ENCODE measurements around the gene TPSB2. TPM values are rescaled to one million over a fixed set of nuclear protein-coding genes. Genes with fewer than 3 reads are reported as not detected.

Gene TPSB2
- total RNA-seq, 1 donor from 2014 or later, result not detected

DNA sequence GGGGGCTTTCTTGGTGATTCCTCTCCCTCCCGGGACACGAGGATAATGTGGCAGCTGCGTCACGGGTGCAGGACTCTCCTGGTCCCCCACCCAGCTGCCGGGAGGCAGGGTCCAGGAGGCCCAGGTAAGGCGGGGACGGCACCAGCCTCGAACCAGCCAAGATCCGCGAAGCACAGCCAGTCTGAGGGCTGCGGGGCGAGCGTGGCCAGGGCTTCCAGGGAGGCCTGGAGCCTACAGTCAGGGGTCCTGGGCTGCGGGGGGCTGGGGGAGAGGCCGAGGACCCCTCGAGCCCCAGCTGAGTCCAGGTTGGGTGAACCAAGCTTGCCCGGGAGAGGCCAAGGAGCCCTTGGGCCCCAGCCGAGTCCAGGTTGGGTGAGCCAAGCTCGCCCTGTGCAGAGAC, 35.8 kb upstream of the TPSB2 start:
- Mint-ChIP-seq H3K36me3 (no peaks in the 10 kb centered on the region), H3K27me3 (ENCODE audit: low read depth) (peaks cover 12% of the 10 kb centered on the region), H3K4me1 (peaks cover 16% of the 10 kb centered on the region), H3K9me3 (no peaks in the 10 kb centered on the region), H3K4me3 (no peak overlapping the region), H3K27ac (no peak overlapping the region)
- TF ChIP-seq, protein P1, sequence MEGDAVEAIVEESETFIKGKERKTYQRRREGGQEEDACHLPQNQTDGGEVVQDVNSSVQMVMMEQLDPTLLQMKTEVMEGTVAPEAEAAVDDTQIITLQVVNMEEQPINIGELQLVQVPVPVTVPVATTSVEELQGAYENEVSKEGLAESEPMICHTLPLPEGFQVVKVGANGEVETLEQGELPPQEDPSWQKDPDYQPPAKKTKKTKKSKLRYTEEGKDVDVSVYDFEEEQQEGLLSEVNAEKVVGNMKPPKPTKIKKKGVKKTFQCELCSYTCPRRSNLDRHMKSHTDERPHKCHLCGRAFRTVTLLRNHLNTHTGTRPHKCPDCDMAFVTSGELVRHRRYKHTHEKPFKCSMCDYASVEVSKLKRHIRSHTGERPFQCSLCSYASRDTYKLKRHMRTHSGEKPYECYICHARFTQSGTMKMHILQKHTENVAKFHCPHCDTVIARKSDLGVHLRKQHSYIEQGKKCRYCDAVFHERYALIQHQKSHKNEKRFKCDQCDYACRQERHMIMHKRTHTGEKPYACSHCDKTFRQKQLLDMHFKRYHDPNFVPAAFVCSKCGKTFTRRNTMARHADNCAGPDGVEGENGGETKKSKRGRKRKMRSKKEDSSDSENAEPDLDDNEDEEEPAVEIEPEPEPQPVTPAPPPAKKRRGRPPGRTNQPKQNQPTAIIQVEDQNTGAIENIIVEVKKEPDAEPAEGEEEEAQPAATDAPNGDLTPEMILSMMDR (IDR thresholded peaks at IDR 0.05; ENCODE audit: unreplicated experiment), result no peak
- no peak for DNase-seq (ENCODE audit: low spot score in 2 of 2, unreplicated experiment in 2 of 2)

DNA sequence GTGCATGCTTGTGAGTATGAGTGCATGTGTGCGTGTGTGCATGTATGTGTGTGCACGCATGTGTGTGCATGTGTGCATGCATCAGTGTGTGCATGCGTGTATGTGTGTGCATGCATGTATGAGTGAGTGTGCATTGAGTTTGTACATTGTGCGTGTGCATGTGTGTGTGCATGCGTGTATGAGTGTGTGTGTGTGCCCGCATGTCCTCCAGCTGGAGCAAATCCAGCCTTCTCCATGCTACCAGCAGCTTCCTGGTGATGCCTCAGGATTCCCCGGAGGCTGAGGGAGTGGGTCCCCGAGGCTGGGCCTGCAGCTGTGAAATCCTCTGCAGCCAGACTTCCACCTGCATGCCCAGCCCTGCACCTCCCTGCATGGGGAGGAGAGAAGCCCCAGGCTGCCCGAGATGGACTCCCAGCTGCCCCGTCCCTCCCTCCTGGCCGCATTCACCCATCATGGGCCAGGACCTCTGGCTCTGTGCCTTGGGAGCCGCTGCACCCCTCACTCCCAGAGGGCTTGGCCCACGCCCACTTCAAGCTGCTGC, 35.2 kb upstream of the TPSB2 start:
- Mint-ChIP-seq H3K36me3 (no peaks in the 10 kb centered on the region), H3K27ac (no peak overlapping the region), H3K9me3 (no peaks in the 10 kb centered on the region), H3K4me3 (no peak overlapping the region), H3K4me1 (peaks cover 10% of the 10 kb centered on the region), H3K27me3 (ENCODE audit: low read depth) (peaks cover 17% of the 10 kb centered on the region)
- TF ChIP-seq, protein P1 (IDR thresholded peaks at IDR 0.05; ENCODE audit: unreplicated experiment), result no peak
- DNase-seq (ENCODE audit: low spot score in 2 of 2, unreplicated experiment in 2 of 2), result no peak

DNA sequence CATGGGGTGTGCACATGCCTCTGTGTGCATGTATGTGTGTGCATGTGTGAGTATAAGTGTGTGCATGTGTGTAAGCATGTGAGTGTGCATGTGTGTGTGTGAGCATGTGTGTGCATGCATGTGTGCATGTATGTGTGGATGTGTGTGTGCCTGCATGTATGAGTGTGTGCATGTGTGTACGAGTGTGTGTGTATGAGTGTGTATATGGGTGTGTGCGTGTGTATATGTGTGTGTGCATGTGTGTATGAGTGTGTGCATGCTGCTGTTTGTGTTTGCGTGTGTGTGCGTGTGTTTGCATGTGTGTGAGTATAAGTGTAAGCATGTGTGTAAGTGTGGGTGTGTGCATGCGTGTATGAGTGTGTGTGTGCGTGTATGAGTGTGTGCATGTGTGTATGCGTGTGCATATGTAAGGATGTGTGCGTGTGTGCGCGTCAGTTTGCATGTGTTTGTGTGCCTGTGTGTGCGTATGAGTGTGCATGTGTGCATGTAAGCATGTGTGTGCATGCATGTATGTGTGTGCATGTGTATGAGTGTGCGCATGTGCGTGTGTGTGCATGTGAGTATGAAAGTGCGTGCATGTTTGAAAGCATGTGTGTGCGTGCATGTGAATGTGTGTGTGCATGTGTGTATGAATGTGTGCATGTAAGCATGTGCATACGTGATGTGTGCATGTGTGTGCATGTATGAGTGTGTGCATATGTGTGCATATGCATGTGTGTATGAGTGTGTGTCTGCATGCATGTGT, 34.5 kb upstream of the TPSB2 start:
- Mint-ChIP-seq H3K27ac (no peak overlapping the region), H3K36me3 (no peaks in the 10 kb centered on the region), H3K4me3 (no peak overlapping the region), H3K4me1 (peaks cover 10% of the 10 kb centered on the region), H3K9me3 (no peaks in the 10 kb centered on the region), H3K27me3 (ENCODE audit: low read depth) (peaks cover 22% of the 10 kb centered on the region)
- DNase-seq (ENCODE audit: low spot score in 2 of 2, unreplicated experiment in 2 of 2), result no peak
- TF ChIP-seq, protein P1 (IDR thresholded peaks at IDR 0.05; ENCODE audit: unreplicated experiment), result no peak

DNA sequence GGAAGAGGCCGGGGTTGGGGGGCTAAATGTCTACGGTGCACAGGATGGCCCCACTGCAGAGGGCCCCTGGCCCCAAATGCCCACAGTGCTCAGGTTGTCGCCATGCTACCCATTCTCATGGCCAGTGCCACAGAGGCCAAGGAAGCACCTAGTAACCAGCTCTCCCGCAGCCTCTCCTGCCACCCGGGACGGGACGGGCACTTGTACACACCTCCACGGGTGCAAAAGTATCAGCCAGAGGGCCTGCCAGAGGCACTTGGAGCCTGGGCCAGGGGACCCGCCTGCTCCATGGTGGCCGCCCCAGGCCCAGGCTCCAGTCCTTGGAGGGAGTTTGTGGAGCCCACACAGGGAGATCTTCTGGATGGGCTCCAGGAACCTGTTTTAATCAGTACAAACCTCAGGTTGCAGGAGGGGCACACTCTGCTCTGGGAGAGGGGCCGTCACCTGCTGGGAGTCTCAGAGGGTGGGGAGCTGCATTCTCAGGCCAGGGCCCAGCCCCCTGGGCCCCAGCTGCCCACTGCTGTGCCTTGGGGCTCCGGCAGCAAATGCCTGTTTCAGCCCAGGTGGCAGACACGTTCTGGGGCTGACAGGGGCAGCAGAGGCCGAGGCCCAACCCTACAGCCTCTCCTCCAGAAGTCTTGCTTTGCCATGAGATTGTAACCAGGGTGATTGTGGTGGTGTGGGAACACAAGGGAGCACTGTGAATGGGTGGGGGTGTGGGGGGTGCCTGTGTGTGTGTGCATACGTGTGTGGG, 33.8 kb upstream of the TPSB2 start:
- no peak for DNase-seq (ENCODE audit: low spot score in 2 of 2, unreplicated experiment in 2 of 2)
- Mint-ChIP-seq H3K4me3 (no peak overlapping the region), H3K27ac (no peak overlapping the region), H3K27me3 (ENCODE audit: low read depth) (peaks cover 27% of the 10 kb centered on the region), H3K36me3 (no peaks in the 10 kb centered on the region), H3K4me1 (peaks cover 15% of the 10 kb centered on the region), H3K9me3 (no peaks in the 10 kb centered on the region)
- TF ChIP-seq, protein P1 (IDR thresholded peaks at IDR 0.05; ENCODE audit: unreplicated experiment), result no peak

DNA sequence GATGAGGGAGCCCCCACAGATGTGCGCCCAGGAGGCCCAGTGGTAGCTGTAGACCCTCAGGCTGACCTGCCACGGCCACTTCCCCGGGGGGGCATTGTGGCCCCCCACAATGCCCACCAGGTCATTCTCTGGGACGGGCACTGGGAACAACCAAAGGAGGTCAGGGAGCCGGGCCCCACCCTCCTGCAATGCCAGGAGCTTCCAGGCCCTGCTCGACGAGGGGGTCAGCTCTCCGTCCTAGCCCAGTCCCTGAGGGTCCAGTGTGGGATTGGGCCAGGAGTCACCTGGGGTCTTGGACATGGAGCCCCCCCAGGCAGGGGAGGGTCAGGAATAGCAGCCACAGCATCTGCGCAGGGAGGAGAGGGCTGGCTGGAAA, 32.9 kb upstream of the TPSB2 start:
- no peak for DNase-seq (ENCODE audit: low spot score in 2 of 2, unreplicated experiment in 2 of 2)
- Mint-ChIP-seq H3K27me3 (ENCODE audit: low read depth) (peaks cover 27% of the 10 kb centered on the region), H3K4me1 (peaks cover 15% of the 10 kb centered on the region), H3K9me3 (no peaks in the 10 kb centered on the region), H3K36me3 (no peaks in the 10 kb centered on the region), H3K27ac (no peak overlapping the region), H3K4me3 (no peak overlapping the region)
- TF ChIP-seq, protein P1 (IDR thresholded peaks at IDR 0.05; ENCODE audit: unreplicated experiment), result no peak

All from mesothelial cell of epicardium (in vitro differentiated cells).